CD4-positive, alpha-beta T cell treated with Interleukin-21 for 1 hour (primary cell): ENCODE measurements around the gene CD47.

Experiments
- DNase-seq: peaks from one replicate; pipeline ENCODE4 v3.0.0-alpha.2; 2020

CD47 gene

GRCh38 chr3:108090049-108090700 lies 656 bp downstream of the CD47 start:
- DNase-seq, result peak; percentile 66

GRCh38 chr3:108089579-108089978 lies 1.3 kb downstream of the CD47 start:
- no peak for DNase-seq

DNA sequence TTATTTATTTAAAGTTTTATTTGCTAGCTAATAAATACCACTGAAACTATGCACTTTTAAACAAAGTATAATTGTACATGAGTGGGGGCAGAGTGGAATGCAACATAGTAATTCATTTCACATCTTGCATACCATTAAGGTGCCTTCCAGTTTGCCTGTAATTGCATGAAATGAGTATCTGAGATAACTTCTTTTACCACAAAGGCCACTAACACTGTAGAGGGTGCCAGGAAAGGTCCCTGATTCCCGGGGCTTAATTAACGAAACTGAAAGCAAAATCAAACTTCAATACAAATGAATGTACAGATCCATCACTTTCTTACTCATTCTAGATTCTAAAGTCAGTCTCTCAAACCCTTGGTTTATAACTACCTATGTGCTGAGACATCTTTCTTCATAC lies 2.1 kb downstream of the CD47 start:
- DNase-seq, result peak; percentile 71

GRCh38 chr3:108088146-108088545 lies 2.7 kb downstream of the CD47 start:
- DNase-seq, result no peak

DNA sequence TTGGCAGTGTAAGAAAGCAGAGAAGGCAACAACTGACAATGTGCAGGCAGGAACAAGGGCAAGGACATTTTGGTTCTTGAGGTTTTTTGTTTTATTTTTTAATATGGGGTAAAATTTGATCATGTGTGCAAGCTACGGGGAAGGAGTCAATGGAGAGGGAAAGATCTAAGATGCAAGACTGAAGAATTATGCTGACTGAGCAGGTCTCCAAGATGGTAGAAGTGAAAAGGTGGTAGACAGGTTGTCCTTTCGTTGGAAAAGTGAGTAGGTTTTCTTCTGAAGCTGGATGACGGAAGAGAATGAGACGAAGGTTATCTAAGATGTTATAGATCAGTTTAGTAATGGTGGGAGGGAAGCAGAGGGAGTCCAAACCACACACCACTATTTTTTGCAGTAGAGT lies 4.2 kb downstream of the CD47 start:
- no peak for DNase-seq

GRCh38 chr3:108085810-108086350 lies 5.0 kb downstream of the CD47 start:
- no peak for DNase-seq

GRCh38 chr3:108085370-108085769 lies 5.5 kb downstream of the CD47 start:
- DNase-seq, result no peak

DNA sequence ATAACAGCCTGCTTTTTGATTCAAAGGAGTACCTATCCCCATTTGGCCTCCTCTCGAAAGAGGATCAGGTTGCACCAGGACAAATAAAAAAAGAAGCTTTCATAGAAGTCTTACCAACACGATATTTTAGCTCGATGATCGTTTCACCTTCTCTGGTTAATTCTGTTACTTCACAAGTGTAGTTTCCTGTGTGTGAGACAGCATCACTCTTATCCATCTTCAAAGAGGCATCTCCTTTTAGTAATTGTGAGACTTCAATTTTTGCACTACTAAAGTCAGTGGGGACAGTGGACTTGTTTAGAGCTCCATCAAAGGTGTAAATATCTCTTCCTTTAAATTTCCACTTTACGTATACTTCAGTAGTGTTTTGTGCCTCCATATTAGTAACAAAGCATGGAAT lies 11.0 kb downstream of the CD47 start:
- DNase-seq, result no peak

GRCh38 chr3:108079043-108079442 lies 11.8 kb downstream of the CD47 start:
- no peak for DNase-seq

- no peak for DNase-seq
Measured at GRCh38 chr3:108076564-108076963, 14.3 kb downstream of the CD47 start.

GRCh38 chr3:108073764-108074431 lies 16.9 kb downstream of the CD47 start:
- no peak for DNase-seq

DNA sequence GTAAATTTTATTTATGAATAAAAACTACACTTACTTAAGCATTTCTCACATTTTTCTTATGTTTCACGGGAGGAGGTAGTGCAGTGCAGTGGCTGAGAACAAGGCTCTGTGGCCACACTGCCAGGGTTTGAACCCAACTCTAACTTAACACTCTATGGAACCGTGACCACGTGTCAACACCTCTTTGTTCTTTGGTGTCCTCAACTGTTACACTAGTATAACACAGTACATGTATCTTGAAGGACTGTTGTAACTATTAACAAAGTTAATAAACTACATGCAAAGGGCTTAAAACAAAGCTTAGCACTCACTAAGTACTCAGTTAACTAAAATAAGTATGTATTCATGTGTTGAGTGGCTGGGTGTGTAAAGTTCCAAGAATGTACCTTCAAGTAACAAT lies 19.5 kb downstream of the CD47 start:
- DNase-seq, result peak; percentile 40

GRCh38 chr3:108070356-108070755 lies 20.5 kb downstream of the CD47 start:
- no peak for DNase-seq

DNA sequence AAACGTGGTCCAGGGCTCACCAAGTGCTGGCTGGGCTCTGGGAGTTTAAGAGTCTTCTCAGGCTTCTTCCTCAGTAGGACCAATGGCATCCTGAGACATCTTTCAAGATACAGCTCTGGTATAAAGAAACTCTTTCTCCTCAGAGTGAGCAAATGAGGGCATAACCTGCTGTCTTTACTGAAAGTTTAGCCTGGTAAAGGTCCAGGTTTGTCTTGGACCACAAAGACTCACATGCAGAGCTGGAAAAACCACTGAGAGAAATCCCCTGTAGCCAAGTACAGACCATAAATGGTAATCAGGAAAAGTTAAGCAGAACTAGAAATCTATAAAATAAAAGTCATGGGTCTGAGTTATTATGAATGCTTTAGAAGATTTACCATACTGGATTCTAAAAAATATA lies 23.1 kb downstream of the CD47 start:
- DNase-seq, result no peak

DNA sequence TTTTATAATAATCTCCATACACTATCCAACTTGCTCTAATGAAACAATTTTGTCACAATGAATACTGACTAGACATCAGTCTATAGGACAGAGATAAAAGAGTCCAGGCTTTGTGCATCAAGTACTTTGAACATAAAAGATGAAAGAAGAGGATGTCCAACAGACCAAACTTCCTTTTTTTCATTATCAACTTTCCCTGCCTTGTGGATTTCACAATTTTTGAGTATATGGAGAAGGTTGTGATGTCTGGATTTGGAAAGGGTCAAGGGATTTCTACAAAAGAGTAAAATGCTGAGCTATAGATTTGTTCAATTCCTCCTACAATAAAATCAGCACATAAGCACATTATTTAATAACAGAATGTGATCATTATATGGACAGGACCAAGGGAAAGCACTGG lies 25.7 kb downstream of the CD47 start:
- DNase-seq, result no peak

DNA sequence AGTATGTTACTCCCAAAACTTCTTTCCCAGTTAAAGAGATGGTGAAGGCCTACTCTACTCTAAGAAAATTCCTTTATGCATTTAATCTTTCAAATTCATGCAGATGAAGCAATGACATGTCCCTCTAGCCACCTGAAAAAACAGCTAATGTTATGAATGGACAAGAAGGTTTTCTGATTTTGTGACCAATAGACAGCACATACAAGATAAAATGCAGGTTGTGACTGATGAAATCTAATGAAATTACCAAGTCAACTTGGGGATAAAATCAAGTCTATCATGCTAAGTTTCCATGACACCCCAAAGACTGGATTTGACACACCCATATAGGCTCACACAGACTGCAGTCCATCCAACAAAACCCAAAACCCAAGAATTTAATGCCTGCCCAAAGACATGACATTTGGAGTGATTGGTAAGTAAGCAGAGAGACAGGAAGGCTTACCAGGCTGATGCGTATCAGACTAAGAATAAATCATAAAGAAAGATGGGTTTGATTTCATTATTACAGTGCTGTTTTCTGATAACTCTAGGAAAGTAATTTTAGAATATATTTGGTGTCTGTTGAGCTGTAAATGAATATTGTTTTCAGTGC lies 26.4 kb downstream of the CD47 start:
- DNase-seq, result no peak

GRCh38 chr3:108062051-108062450 lies 28.8 kb downstream of the CD47 start:
- DNase-seq, result no peak

DNA sequence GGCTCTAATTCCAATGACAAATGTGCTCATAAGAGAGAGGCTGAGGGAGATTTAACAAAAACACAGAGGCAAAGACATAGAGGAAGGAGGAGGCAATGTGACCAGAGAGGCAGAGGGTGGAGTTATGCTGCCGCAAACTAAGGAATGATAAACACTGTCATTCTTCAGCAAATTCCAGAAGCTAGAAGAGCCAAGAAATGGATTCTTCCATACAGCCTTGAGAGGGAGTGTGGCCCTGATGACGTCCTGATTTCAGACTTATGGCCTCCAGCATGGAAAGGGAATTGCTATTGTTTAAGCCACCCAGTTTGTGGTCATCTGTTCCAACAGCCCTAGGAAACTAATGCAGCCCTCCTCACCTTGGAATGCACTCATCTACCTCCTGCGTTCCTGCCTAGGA lies 30.5 kb downstream of the CD47 start:
- DNase-seq, result no peak

GRCh38 chr3:108055931-108056330 lies 34.9 kb downstream of the CD47 start:
- DNase-seq, result no peak

GRCh38 chr3:108054935-108055334 lies 35.9 kb downstream of the CD47 start:
- no peak for DNase-seq

GRCh38 chr3:108053483-108053882 lies 37.3 kb downstream of the CD47 start:
- DNase-seq, result no peak

DNA sequence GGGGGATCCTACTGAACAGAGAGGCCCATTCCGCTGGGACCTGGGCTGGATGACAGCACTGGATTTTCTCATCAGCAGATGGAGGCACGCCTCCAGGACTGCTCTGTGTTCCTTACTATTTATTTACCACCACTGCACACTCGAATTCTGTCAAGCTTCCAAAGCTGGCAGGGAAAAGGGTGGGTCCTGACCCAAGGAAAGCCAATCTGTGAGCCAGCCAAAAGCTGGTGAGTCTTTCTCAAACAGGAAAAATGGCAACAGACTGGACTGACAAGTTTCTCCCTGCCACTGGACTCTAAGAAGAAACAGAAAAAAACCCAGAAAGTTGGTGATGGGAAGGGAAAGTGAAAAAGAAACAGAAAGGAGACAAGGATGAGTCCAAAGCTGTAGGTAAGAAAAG lies 37.8 kb downstream of the CD47 start:
- no peak for DNase-seq

- no peak for DNase-seq
Measured at GRCh38 chr3:108051005-108051404, 39.8 kb downstream of the CD47 start.

DNA sequence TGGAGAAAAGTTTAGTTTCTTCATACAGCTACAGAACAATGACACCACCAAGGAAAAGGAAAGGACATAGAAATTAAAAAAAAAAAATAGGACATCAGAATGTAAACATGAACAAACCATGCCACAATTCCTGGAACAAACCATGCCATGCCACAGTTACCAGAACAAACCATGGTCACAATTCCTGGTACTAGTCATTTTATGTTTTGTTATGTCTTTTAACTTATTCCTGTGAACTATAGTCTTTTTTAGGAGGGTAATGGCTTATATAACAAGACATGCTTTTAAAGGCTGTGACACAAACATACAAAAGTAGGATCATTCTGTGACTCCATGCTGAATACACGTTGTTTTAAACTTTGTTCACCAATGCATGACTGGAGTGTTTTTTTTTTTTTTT lies 42.8 kb downstream of the CD47 start:
- DNase-seq, result no peak
